Mammary epithelial cell (primary cell): ENCODE data around the gene IRF2.

Experiments used
- EZH2 ChIP-seq: IDR thresholded peaks from 2 replicates; pipeline ENCODE4 v1.6.1; 2012; ENCODE audit warnings: low read length, inconsistent platforms, borderline replicate concordance
- TF ChIP-seq, protein P1 (sequence below), 2 donors: IDR thresholded peaks in 1 of 2; conservative IDR thresholded peaks in 1 of 2; 2 replicates each; pipeline ENCODE4 v1.5.1; 2011 to 2012; ENCODE audit warnings: inconsistent platforms in 2 of 2, low read length in 2 of 2, mild to moderate bottlenecking in 2 of 2, control low read depth in 1 of 2, low read depth in 1 of 2; ENCODE audit not compliant: insufficient read depth in 1 of 2; ENCODE audit errors: extremely low read depth in 1 of 2

DNA sequence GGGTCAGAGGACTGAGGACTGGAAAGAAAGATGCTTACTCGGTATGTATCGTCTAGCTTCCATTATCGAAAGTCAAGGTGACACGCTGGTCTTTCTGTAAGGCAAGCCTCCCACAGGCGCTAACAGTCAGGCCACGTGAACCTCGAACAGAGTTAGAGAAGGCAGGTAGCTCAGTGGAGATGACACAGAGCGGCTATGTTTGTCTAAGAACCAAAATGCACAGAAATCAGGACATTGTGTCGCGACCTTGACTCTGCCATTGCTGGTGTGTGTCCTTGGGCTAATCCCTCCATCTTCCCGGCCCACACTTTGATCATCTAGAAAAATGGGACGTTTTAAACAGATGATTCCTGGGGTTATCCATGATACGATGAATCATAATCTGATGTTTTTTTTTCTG lies 40.3 kb downstream of the IRF2 start:
- no peak for TF ChIP-seq EZH2
- TF ChIP-seq, protein P1, sequence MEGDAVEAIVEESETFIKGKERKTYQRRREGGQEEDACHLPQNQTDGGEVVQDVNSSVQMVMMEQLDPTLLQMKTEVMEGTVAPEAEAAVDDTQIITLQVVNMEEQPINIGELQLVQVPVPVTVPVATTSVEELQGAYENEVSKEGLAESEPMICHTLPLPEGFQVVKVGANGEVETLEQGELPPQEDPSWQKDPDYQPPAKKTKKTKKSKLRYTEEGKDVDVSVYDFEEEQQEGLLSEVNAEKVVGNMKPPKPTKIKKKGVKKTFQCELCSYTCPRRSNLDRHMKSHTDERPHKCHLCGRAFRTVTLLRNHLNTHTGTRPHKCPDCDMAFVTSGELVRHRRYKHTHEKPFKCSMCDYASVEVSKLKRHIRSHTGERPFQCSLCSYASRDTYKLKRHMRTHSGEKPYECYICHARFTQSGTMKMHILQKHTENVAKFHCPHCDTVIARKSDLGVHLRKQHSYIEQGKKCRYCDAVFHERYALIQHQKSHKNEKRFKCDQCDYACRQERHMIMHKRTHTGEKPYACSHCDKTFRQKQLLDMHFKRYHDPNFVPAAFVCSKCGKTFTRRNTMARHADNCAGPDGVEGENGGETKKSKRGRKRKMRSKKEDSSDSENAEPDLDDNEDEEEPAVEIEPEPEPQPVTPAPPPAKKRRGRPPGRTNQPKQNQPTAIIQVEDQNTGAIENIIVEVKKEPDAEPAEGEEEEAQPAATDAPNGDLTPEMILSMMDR (conservative IDR thresholded peaks at IDR 0.05 in 1 of 2, IDR thresholded peaks at IDR 0.05 in 1 of 2; ENCODE audit: extremely low read depth in 1 of 2, insufficient read depth in 1 of 2, low read depth in 1 of 2, low read length in 2 of 2): no peak
